ENCODE results near the gene SLC25A42.
"Not testable (repeated sequence)": the region's sequence is repeated elsewhere in the genome, so short reads cannot be mapped to it uniquely, and the experiment has no call there.

SLC25A42 gene, protein sequence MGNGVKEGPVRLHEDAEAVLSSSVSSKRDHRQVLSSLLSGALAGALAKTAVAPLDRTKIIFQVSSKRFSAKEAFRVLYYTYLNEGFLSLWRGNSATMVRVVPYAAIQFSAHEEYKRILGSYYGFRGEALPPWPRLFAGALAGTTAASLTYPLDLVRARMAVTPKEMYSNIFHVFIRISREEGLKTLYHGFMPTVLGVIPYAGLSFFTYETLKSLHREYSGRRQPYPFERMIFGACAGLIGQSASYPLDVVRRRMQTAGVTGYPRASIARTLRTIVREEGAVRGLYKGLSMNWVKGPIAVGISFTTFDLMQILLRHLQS

DNA sequence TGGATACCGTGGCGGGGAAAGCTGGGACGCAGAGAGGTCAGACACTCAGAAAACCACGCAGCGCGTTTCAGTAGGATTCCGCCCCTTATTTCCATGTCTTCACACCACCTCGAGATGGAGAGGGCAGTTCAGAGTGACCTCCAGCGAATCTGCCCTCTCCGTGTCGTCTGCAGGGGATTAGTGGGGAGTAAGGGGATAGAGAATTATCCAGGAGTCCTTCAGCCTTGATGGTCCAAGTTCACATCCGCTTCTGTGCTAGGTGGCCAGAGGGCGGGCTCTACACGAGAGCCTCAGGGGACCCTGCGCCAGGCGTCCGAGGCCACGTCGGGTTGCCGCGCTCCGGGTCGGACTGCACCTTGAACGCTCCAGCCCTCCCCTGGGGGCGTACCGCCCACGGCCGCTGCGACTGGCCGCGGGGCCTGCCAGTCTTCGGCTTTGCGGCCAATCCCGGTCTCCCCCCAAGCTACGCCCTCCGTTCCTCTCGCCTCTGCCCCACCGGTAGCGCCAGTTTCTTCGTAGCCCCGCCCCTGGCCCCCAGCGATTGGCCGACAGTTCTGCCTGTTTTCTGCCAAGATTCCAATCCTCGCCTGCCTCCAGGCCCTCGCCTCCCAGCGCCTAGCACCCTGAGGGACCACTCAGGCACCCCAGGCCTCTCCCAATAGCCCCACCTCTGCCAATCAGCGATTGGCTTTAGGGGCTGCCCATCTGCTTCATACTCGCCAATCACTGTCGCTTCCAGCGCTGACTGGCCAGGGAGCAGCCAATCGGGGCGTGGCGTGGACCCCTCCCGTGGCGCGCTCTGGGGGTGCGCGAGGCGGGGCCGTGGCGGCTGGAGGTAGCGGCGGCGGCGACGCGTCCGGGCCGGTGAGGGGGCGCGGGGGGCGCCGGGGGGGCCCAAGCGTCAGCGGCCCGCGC is at the start of gene SLC25A42:
SLC25A42 (plus strand) TSS at position 812 of the 915 bp plus-strand sequence. CDS start 32,131 bp downstream, outside the sequence.
- peak; percentile 95 to 98 for DNase-seq (ENCODE audit: low read depth in 1 of 2, low spot score in 1 of 2)

GRCh38 chr19:19021115-19021514 is 42.7 kb upstream of the SLC25A42 start:
- no peak for DNase-seq (ENCODE audit: low read depth in 1 of 2, low spot score in 1 of 2)

- no peak for DNase-seq (ENCODE audit: low read depth in 1 of 2, low spot score in 1 of 2)
Observed at GRCh38 chr19:19022380-19022961, 41.3 kb upstream of the SLC25A42 start.

DNA sequence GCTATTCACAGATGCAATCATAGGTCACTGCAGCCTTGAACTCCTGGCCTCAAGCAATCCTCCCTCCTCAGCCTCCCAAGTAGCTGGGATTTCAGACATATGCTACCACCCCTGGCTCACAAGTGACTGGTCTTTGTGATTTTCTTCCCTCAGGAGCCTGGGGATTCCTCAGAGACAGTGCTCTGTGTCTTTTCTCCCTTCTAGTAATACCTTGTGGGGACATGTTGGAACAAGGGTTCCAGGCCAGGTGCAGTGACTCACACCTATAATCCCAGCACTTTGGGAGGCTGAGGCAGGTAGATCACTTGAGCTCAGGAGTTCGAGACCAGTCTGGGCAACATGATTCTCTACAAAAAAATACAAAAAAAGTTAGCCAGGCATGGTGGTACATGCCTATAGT is 40.4 kb upstream of the SLC25A42 start:
- DNase-seq (ENCODE audit: low read depth in 1 of 2, low spot score in 1 of 2), result not testable (repeated sequence)

DNA sequence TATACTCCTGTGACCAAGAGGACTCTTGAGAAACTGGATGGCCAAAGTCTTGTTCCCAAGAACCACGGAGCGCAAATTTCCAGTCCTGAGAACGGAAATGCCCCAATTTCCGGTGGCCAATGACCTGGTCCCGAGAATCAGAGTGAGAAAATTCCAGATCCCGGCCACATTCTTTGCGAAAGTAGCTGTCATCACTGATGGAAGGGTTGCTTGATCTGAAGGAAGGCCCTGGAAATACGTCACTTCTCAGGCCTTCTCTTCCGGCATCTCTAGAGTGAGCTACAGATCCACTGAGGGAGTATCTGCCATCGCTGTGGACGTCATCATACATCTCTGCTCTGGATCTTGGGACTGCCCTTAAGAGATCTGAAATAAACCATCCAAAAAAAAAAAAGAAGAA is 37.9 kb upstream of the SLC25A42 start:
- DNase-seq (ENCODE audit: low read depth in 1 of 2, low spot score in 1 of 2), result no peak

GRCh38 chr19:19026299-19026971 is 37.4 kb upstream of the SLC25A42 start:
- DNase-seq (ENCODE audit: low read depth in 1 of 2, low spot score in 1 of 2), result no peak

DNA sequence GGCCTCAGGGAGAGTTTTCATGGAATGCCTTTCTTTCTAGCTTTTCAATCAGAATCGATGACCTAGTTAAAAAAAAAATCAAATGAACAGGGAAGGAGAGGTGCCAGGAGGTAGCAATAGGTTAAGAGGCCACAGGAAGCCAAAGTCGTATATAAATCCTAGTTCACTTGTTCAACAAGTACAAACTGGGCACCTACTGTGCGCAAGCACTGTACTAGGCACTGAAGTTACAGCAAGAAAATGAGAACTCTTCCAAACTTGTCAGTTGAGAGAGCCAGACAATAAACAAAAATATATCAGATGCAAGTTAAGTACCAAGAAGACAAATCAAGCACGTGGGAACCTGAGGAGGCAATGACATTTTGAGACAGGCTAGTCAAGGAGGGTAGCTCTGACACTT is 36.6 kb upstream of the SLC25A42 start:
- DNase-seq (ENCODE audit: low read depth in 1 of 2, low spot score in 1 of 2), result no peak

DNA sequence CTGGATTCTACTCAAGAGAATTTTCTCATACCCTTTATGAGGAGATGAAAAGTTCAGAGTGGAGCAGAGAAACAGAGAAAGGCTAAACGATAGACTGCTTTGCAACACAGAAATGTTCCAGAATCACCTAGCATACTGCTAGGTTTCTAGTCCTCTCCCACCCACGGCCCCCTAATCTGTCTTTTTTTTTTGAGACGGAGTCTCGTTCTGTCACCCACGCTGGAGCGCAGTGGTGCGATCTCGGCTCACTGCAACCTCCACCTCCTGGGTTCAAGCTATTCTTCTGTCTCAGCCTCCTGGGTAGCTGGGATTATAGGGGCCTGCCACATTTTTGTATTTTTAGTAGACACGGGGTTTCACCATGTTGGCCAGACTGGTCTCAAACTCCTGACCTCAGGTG is 35.3 kb upstream of the SLC25A42 start:
- DNase-seq (ENCODE audit: low read depth in 1 of 2, low spot score in 1 of 2), result no peak

DNA sequence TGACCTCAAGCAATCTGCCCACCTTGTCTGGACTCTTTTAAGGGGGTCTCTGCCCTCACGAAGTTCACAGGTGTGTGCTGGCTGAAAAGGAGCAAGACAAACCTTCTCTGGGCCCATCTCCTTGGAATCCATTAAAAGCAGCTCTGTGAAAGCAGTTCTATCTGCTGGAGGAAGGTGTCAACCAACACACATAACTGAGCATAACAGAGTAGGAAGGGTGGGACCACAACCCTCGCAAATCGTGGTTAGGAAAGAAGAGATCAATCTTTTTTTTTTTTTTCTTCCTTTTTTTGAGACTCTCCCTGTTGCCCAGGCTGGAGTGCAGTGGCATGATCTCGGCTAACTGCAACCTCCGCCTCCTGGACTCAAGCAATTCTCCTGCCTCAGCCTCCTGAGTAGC is 31.9 kb upstream of the SLC25A42 start:
- DNase-seq (ENCODE audit: low read depth in 1 of 2, low spot score in 1 of 2), result no peak

DNA sequence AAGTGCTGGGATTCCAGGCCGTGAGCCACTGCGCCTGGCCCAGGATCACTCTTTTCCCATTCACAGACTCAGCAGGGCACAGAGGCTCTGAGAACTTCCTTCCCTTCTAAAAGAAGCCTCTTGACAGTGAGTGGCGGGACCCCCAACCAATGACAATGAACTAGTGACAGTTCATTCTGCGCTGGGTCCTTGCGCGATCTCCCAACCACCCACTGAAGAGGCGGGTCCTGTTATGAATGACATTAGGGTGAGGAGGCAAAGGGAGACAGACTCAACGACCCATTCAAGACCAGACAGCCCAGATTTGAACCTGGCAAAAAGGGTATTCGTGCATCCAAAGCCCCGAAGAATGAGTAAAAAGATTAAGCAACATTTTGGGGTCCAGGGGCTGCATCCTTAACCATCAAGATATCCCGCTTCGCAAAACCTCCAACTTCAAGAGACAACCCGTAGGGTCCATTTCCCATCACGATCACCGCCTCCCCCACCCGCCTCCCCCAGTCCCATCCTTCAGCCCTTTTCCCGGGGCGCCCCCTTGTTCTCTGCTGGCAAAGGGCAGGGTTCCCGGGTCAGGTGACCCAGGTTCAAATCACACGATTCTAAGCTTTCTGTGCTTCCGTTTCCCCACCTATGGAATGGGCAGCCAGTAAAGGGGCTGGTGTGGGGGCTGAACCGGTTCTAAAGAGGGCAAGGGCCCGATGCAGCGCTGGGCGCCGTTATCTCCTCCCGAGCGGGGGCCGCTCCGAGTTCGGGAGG is 31.2 kb upstream of the SLC25A42 start:
- peak; percentile 21 to 59 for DNase-seq (ENCODE audit: low read depth in 1 of 2, low spot score in 1 of 2)

DNA sequence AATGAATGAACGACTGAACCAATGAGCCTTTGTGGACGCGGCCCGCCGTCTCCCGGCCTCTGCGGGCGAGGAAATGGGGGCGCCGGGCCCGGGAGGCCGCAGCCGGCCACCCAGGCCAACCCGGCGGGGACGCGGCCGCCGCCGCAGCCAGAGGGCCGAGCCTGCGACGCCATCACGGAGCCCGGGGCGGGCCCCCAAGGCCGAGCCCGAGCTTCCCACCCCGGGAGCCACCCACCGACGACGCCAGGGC is 30.7 kb upstream of the SLC25A42 start:
- DNase-seq (ENCODE audit: low read depth in 1 of 2, low spot score in 1 of 2), result no peak

- DNase-seq (ENCODE audit: low read depth in 1 of 2, low spot score in 1 of 2), result peak; percentile 82 to 85
Observed at GRCh38 chr19:19033426-19034203, 30.2 kb upstream of the SLC25A42 start, which contains the start of the genes ARMC6 and SUGP2. Gene ARMC6 (plus strand): TSS chr19:19033603. CDS start chr19:19034210, 607 bp downstream. Gene SUGP2 (minus strand): TSS chr19:19033517. CDS start chr19:19031071, 2,446 bp downstream.

DNA sequence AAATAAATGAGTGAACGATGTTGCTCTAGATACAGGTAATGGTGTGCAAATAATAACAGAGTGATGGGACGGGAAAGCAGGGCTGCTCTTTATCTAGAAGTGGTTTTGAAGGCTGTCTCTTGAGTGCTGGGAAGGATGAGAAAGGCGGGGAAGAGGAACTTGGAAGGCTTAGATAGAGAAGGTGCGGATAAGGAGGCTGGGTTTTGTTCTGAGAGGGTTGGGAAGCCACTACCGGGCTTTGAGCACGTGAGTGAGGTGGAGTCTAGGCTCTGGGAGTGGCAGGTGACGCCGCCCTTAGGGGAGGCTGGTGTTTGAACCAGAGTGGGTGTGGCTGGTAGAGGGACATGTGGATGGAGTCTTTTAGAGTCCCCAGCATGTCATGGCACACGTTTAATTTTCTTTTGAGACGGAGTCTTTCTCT is 29.6 kb upstream of the SLC25A42 start:
- DNase-seq (ENCODE audit: low read depth in 1 of 2, low spot score in 1 of 2), result peak; percentile 17 to 57

- DNase-seq (ENCODE audit: low read depth in 1 of 2, low spot score in 1 of 2), result no peak
Observed at GRCh38 chr19:19039901-19040300, 23.9 kb upstream of the SLC25A42 start.

DNA sequence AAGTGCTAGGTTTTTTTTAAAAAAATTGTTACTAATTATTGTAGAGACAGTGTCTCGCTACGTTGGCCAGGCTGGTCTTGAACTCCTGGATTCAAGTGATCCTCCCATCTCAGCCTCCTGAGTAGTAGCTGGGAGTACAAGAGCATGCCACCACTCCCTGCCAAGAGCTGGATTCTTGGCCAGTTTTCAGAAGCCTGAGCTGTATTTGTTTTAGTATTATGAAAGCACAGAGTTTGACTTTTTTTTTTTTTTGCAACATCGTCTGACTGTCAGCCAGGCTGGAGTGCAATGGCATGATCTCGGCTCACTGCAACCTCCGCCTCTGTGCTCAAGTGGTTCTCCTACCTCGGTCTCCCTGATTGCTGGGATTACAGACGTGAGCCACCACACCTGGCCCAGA is 23.4 kb upstream of the SLC25A42 start:
- no peak for DNase-seq (ENCODE audit: low read depth in 1 of 2, low spot score in 1 of 2)

- DNase-seq (ENCODE audit: low read depth in 1 of 2, low spot score in 1 of 2), result no peak
Observed at GRCh38 chr19:19042732-19043280, 21.0 kb upstream of the SLC25A42 start.

GRCh38 chr19:19043481-19043880 is 20.3 kb upstream of the SLC25A42 start:
- DNase-seq (ENCODE audit: low read depth in 1 of 2, low spot score in 1 of 2), result no peak

GRCh38 chr19:19043881-19044280 is 19.9 kb upstream of the SLC25A42 start:
- no peak for DNase-seq (ENCODE audit: low read depth in 1 of 2, low spot score in 1 of 2)

DNA sequence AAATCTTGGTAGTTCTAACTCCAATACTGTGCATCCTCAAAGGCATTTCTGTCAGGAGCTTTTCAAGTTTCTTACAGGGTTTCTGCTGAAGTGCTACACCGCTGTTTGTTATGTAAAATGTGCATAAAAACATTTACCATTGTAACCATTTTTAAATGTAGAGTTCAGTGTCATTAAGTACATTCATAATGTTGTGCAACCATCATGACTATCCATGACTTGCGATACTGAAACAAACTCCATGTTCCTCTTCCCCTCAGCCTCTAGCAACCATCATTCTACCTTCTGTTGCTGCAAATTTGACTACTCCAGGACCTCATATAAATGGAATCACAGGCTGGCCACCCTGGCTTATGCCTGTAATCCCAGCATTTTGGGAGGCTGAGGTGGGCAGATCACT is 14.4 kb upstream of the SLC25A42 start:
- no peak for DNase-seq (ENCODE audit: low read depth in 1 of 2, low spot score in 1 of 2)

GRCh38 chr19:19050104-19050503 is 13.7 kb upstream of the SLC25A42 start:
- no peak for DNase-seq (ENCODE audit: low read depth in 1 of 2, low spot score in 1 of 2)
